Mammary epithelial cell (primary cell): ENCODE measurements around the gene CD99L2.

Experiments
- CTCF ChIP-seq, 2 donors: IDR thresholded peaks in 1 of 2; conservative IDR thresholded peaks in 1 of 2; 2 replicates each; pipeline ENCODE4 v1.5.1; 2011 to 2012; ENCODE audit warnings: inconsistent platforms in 2 of 2, low read length in 2 of 2, mild to moderate bottlenecking in 2 of 2, control low read depth in 1 of 2, low read depth in 1 of 2; ENCODE audit not compliant: insufficient read depth in 1 of 2; ENCODE audit errors: extremely low read depth in 1 of 2
- EZH2 ChIP-seq: IDR thresholded peaks from 2 replicates; pipeline ENCODE4 v1.6.1; 2012; ENCODE audit warnings: low read length, inconsistent platforms, borderline replicate concordance

GRCh38 chrX:150736475-150736874 is 162.0 kb downstream of the CD99L2 start:
- no peak for TF ChIP-seq CTCF (conservative IDR thresholded peaks at IDR 0.05 in 1 of 2, IDR thresholded peaks at IDR 0.05 in 1 of 2; ENCODE audit: extremely low read depth in 1 of 2, insufficient read depth in 1 of 2, low read depth in 1 of 2, low read length in 2 of 2)
- no peak for TF ChIP-seq EZH2
